Measurements from ENCODE around the gene SCN1B.

- TF ChIP-seq ZFP36L2 (CRISPR knock-in tag; IDR thresholded peaks at IDR 0.05) (no peak), ATF7 (IDR thresholded peaks at IDR 0.05) (no peak), ATF7 (CRISPR knock-in tag; IDR thresholded peaks at IDR 0.05) (no peak), ZNF75D (CRISPR knock-in tag; IDR thresholded peaks at IDR 0.05; ENCODE audit: borderline replicate concordance) (no peak), GATA4 (IDR thresholded peaks at IDR 0.05; ENCODE audit: borderline replicate concordance, low read depth) (no peak), CTCF (CRISPR knock-in tag; IDR thresholded peaks at IDR 0.05) (no peak), POLR2AphosphoS5 (IDR thresholded peaks at IDR 0.05; ENCODE audit: low read depth, low read length) (no peak), TP53 (CRISPR knock-in tag; conservative IDR thresholded peaks at IDR 0.05) (no peak), UBTF (CRISPR knock-in tag; IDR thresholded peaks at IDR 0.05) (no peak)
These were observed 44.3 kb downstream of the SCN1B start for GRCh38 chr19:35074426-35075201.
